ENCODE results near the gene CCNY.

DNA sequence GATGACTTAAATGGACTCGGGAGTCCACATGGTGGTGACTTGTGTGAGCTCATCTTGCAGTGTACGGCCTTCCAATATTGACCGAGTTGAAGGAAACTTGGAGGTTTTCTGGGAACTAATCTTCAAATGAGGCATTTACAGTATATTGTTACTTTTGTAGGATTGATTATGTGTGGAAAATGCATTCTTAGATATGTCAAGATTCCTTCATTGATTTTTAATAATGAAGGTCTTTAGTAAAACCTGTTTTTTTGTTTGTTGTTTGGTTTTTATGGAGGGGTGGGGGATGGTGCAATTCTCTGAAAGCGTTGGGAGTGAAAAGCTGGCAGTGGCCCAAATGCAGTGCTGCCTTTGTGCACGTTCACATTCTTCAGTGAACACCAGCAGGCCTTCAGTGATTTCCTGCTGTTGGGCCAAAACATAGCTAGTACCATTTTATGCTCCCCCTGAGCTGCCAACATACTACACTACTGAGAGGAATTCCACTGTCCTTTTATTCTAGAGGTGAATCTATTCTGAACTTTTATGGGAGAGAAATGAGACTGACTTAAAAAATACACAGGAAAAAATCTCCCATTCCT is 50.4 kb downstream of the CCNY start:
- TF ChIP-seq, protein P1, sequence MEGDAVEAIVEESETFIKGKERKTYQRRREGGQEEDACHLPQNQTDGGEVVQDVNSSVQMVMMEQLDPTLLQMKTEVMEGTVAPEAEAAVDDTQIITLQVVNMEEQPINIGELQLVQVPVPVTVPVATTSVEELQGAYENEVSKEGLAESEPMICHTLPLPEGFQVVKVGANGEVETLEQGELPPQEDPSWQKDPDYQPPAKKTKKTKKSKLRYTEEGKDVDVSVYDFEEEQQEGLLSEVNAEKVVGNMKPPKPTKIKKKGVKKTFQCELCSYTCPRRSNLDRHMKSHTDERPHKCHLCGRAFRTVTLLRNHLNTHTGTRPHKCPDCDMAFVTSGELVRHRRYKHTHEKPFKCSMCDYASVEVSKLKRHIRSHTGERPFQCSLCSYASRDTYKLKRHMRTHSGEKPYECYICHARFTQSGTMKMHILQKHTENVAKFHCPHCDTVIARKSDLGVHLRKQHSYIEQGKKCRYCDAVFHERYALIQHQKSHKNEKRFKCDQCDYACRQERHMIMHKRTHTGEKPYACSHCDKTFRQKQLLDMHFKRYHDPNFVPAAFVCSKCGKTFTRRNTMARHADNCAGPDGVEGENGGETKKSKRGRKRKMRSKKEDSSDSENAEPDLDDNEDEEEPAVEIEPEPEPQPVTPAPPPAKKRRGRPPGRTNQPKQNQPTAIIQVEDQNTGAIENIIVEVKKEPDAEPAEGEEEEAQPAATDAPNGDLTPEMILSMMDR (conservative IDR thresholded peaks at IDR 0.05; ENCODE audit: low read length): no peak
- TF ChIP-seq EZH2phosphoT487 (IDR thresholded peaks at IDR 0.05; ENCODE audit: borderline replicate concordance): no peak

Data from Loucy (cell line).